GM10266 (cell line): ENCODE results near the gene ANKUB1.

Experiments used
- DNase-seq: peaks from one replicate; pipeline ENCODE4 v3.0.0; 2012; ENCODE audit errors: extremely low spot score
- CTCF ChIP-seq: IDR thresholded peaks from 2 replicates; pipeline ENCODE4 v1.5.1; 2012; ENCODE audit warnings: mild to moderate bottlenecking, low read depth; ENCODE audit not compliant: control insufficient read depth, insufficient read depth; ENCODE audit errors: missing control alignments

Gene ANKUB1

GRCh38 chr3:149808209-149808829, 16.0 kb upstream of the ANKUB1 start:
- DNase-seq = peak; percentile 46
- peak; percentile 79 for TF ChIP-seq CTCF

- no peak for DNase-seq
- TF ChIP-seq CTCF = no peak
Measured at GRCh38 chr3:149806171-149806778, 13.9 kb upstream of the ANKUB1 start.

- DNase-seq = no peak
- TF ChIP-seq CTCF = no peak
Measured at GRCh38 chr3:149801639-149802038, 9.3 kb upstream of the ANKUB1 start.

GRCh38 chr3:149801195-149801594, 8.8 kb upstream of the ANKUB1 start:
- DNase-seq = no peak
- TF ChIP-seq CTCF = no peak

GRCh38 chr3:149800693-149801092, 8.3 kb upstream of the ANKUB1 start:
- no peak for DNase-seq
- no peak for TF ChIP-seq CTCF

GRCh38 chr3:149796026-149796425, 3.7 kb upstream of the ANKUB1 start:
- TF ChIP-seq CTCF = no peak
- no peak for DNase-seq

GRCh38 chr3:149790698-149791097, 1.7 kb downstream of the ANKUB1 start:
- no peak for TF ChIP-seq CTCF
- DNase-seq = no peak
